Activated CD4-positive, alpha-beta T cell treated with anti-CD3 and anti-CD28 coated beads, Interleukin-2, amount 50 U/mL, for 1 hour (primary cell): ENCODE measurements around the gene DAB2IP.
"Not testable (repeated sequence)": the region's sequence is repeated elsewhere in the genome, so short reads cannot be mapped to it uniquely, and the experiment has no call there.

ENCODE experiments used
- DNase-seq: peaks from one replicate; pipeline ENCODE4 v3.0.0-alpha.2; 2020

DAB2IP gene

GRCh38 chr9:121626012-121626411 is 25.4 kb upstream of the DAB2IP start:
- no peak for DNase-seq

GRCh38 chr9:121627427-121627826 is 24.0 kb upstream of the DAB2IP start:
- no peak for DNase-seq

GRCh38 chr9:121628401-121628800 is 23.0 kb upstream of the DAB2IP start:
- no peak for DNase-seq

GRCh38 chr9:121631115-121631514 is 20.3 kb upstream of the DAB2IP start:
- no peak for DNase-seq

GRCh38 chr9:121631978-121632418 is 19.4 kb upstream of the DAB2IP start:
- no peak for DNase-seq

- DNase-seq: no peak
Measured at GRCh38 chr9:121633119-121633714, 18.2 kb upstream of the DAB2IP start.

- DNase-seq: no peak
Measured at GRCh38 chr9:121633736-121634135, 17.7 kb upstream of the DAB2IP start.

GRCh38 chr9:121634329-121635261 is 16.8 kb upstream of the DAB2IP start:
- DNase-seq: no peak

- no peak for DNase-seq
Measured at GRCh38 chr9:121635300-121635876, 16.0 kb upstream of the DAB2IP start.

GRCh38 chr9:121636341-121636865 is 15.0 kb upstream of the DAB2IP start:
- no peak for DNase-seq

- no peak for DNase-seq
Measured at GRCh38 chr9:121636978-121637712, 14.3 kb upstream of the DAB2IP start.

- no peak for DNase-seq
Measured at GRCh38 chr9:121637713-121638220, 13.7 kb upstream of the DAB2IP start.

GRCh38 chr9:121638399-121638798 is 13.0 kb upstream of the DAB2IP start:
- DNase-seq: no peak

GRCh38 chr9:121638901-121639592 is 12.4 kb upstream of the DAB2IP start:
- no peak for DNase-seq

- no peak for DNase-seq
Measured at GRCh38 chr9:121639619-121640018, 11.8 kb upstream of the DAB2IP start.

GRCh38 chr9:121640076-121640475 is 11.4 kb upstream of the DAB2IP start:
- DNase-seq: peak; percentile 7

- no peak for DNase-seq
Measured at GRCh38 chr9:121640491-121641223, 10.8 kb upstream of the DAB2IP start.

- no peak for DNase-seq
Measured at GRCh38 chr9:121641224-121641611, 10.2 kb upstream of the DAB2IP start.

- DNase-seq: no peak
Measured at GRCh38 chr9:121642758-121643157, 8.7 kb upstream of the DAB2IP start.

- DNase-seq: no peak
Measured at GRCh38 chr9:121643473-121643872, 8.0 kb upstream of the DAB2IP start.

GRCh38 chr9:121644040-121644439 is 7.4 kb upstream of the DAB2IP start:
- DNase-seq: not testable (repeated sequence)
